ENCODE measurements around the gene SELENOO. TPM values are rescaled to one million over a fixed set of nuclear protein-coding genes. Genes with fewer than 3 reads are reported as not detected.

SELENOO gene
- total and polyA plus RNA-seq, 2 donors from 2014 or later = 19.7 to 42.8 TPM

GRCh38 chr22:50169181-50169759, 31.5 kb upstream of the SELENOO start:
- peaks cover 3% of the 10 kb centered on the region for H3K27me3 ChIP-seq (ENCODE audit: control insufficient read depth, insufficient read depth, low read length)
- DNase-seq (peak in 2 of 5 donors; percentile 55 to 75), FAIRE-seq (no peak)
- H3K9me3 ChIP-seq (ENCODE audit: control insufficient read depth in 2 of 3, insufficient read depth in 1 of 3, low read length in 3 of 3) = no peaks in the 10 kb centered on the region
- no peaks in the 10 kb centered on the region for H3K36me3 ChIP-seq (ENCODE audit: control insufficient read depth in 2 of 3, insufficient read depth in 3 of 3, low read length in 3 of 3)
- intact Hi-C loops (cut with DNase I) = no loop called here
- H3K4me1 ChIP-seq (ENCODE audit: control insufficient read depth in 2 of 3, insufficient read depth in 2 of 3, low read depth in 1 of 3, low read length in 3 of 3) = peaks cover 0 to 4% (median 0%) of the 10 kb centered on the region in 3 donors
- H3K4me3 ChIP-seq (ENCODE audit: low read length in 3 of 3) = no peak overlapping the region
- no peak overlapping the region for H3K9ac ChIP-seq (ENCODE audit: low read length in 3 of 3)
- TF ChIP-seq CTCF (IDR thresholded peaks at IDR 0.05; ENCODE audit: borderline replicate concordance, extremely low read depth, insufficient read depth) = no peak
- H3K27ac ChIP-seq (ENCODE audit: low read depth in 2 of 2, low read length in 2 of 2) = no peak overlapping the region

GRCh38 chr22:50169774-50170341, 31.0 kb upstream of the SELENOO start:
- DNase-seq (peak in 1 of 5 donors; percentile 62), FAIRE-seq (no peak)
- peaks cover 0 to 4% (median 0%) of the 10 kb centered on the region in 3 donors for H3K4me1 ChIP-seq (ENCODE audit: control insufficient read depth in 2 of 3, insufficient read depth in 2 of 3, low read depth in 1 of 3, low read length in 3 of 3)
- peaks cover 3% of the 10 kb centered on the region for H3K27me3 ChIP-seq (ENCODE audit: control insufficient read depth, insufficient read depth, low read length)
- no peak for TF ChIP-seq CTCF (IDR thresholded peaks at IDR 0.05; ENCODE audit: borderline replicate concordance, extremely low read depth, insufficient read depth)
- H3K27ac ChIP-seq (ENCODE audit: low read depth in 2 of 2, low read length in 2 of 2) = no peak overlapping the region
- H3K36me3 ChIP-seq (ENCODE audit: control insufficient read depth in 2 of 3, insufficient read depth in 3 of 3, low read length in 3 of 3) = no peaks in the 10 kb centered on the region
- no peak overlapping the region for H3K9ac ChIP-seq (ENCODE audit: low read length in 3 of 3)
- H3K4me3 ChIP-seq (ENCODE audit: low read length in 3 of 3) = no peak overlapping the region
- no peaks in the 10 kb centered on the region for H3K9me3 ChIP-seq (ENCODE audit: control insufficient read depth in 2 of 3, insufficient read depth in 1 of 3, low read length in 3 of 3)
- intact Hi-C loops (cut with DNase I) = no loop called here

- no peak within 1 kb of the TSS for H3K9ac ChIP-seq (ENCODE audit: low read length in 3 of 3)
- peak in 2 of 5 donors; percentile 70 to 76 for DNase-seq
- FAIRE-seq = no peak
- peak within 1 kb of the TSS in 2 of 3 donors; percentile 47 to 54 for H3K4me3 ChIP-seq (ENCODE audit: low read length in 3 of 3)
- H3K4me1 ChIP-seq (ENCODE audit: control insufficient read depth in 2 of 3, insufficient read depth in 2 of 3, low read depth in 1 of 3, low read length in 3 of 3) = peaks cover 0 to 4% (median 0%) of the 10 kb centered on the region in 3 donors
- TF ChIP-seq CTCF (IDR thresholded peaks at IDR 0.05; ENCODE audit: borderline replicate concordance, extremely low read depth, insufficient read depth) = no peak
- H3K27me3 ChIP-seq (ENCODE audit: control insufficient read depth, insufficient read depth, low read length) = peaks cover 3% of the 10 kb centered on the region
- intact Hi-C loops (cut with DNase I) = no loop called here
- no peak within 1 kb of the TSS for H3K27ac ChIP-seq (ENCODE audit: low read depth in 2 of 2, low read length in 2 of 2)
- no peaks in the 10 kb centered on the region for H3K36me3 ChIP-seq (ENCODE audit: control insufficient read depth in 2 of 3, insufficient read depth in 3 of 3, low read length in 3 of 3)
- no peaks in the 10 kb centered on the region for H3K9me3 ChIP-seq (ENCODE audit: control insufficient read depth in 2 of 3, insufficient read depth in 1 of 3, low read length in 3 of 3)
Observed at GRCh38 chr22:50170453-50171318, 30.1 kb upstream of the SELENOO start, which contains the start of gene PANX2. PANX2 (plus strand) TSS chr22:50170731; CDS start chr22:50170731, 0 bp downstream.
